ENCODE results near the gene CLCNKA. TPM values are rescaled to one million over a fixed set of nuclear protein-coding genes. Genes with fewer than 3 reads are reported as not detected.

CLCNKA gene
- total RNA-seq, 5 donors from 2014 or later (not counting 1 experiment from before 2014, with no cell fraction given) = not detected

DNA sequence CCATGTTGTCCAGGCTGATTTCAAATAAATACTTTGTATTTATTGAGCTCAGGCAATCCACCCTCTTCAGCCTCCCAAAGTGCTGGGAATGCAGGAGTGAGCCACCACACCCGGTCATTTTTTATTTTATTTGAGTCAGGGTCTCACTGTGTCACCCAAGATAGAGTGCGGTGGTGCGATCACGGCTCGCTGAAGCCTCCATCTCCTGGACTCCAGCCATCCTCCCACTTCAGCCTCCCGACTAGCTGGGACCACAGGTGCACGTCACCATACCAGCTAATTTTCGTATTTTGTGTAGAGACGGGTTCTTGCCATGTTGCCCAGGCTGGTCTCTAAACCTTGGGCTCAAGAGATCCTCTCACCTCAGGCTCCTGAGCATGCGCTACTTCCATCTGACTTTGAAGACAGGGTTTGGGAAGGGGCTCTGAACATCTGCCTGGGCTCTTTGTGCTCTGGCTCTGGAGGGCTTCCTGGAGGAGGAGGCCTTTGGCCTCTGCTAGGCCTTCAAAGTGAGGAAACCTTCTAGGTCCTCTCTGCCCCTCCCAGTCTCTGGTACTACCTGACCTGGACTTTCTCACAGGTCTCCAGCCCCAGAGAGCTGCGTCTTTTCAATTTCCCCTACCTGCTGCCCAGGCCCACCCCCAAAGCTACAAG, 9.8 kb upstream of the CLCNKA start:
- Histone ChIP-seq H3K4me1 (ENCODE audit: control insufficient read depth in 1 of 2, extremely low read depth in 1 of 2, insufficient read depth in 2 of 2, low read length in 2 of 2) (peaks cover 3 to 13% of the 10 kb centered on the region in 2 experiments), H3K36me3 (ENCODE audit: control insufficient read depth in 2 of 2, extremely low read depth in 1 of 2, insufficient read depth in 1 of 2, low read length in 1 of 2) (no peaks in the 10 kb centered on the region), H3K27ac (ENCODE audit: low read length) (no peak overlapping the region), H3K9me3 (no peaks in the 10 kb centered on the region), H3K4me3 (ENCODE audit: control insufficient read depth in 1 of 2, extremely low read depth in 1 of 2, low read length in 1 of 2) (peak overlapping the region in 1 of 2 donors; percentile 59), H3K27me3 (replicated peaks in 1 of 2; ENCODE audit: control insufficient read depth in 2 of 2, extremely low read depth in 1 of 2, insufficient read depth in 2 of 2, low read length in 1 of 2) (peaks cover 0 to 54% of the 10 kb centered on the region in 2 experiments)
- Mint-ChIP-seq H3K4me3 (peak overlapping the region in 2 of 3 donors; percentile 25 to 52), H3K9me3 (no peaks in the 10 kb centered on the region), H3K27ac (no peak overlapping the region), H3K36me3 (no peaks in the 10 kb centered on the region), H3K4me1 (peaks cover 4 to 7% (median 5%) of the 10 kb centered on the region in 3 donors), H3K27me3 (peaks cover 3 to 21% of the 10 kb centered on the region in 2 donors)
- ATAC-seq (replicated peaks in 1 of 4) (no peak), DNase-seq (no peak)
- ChIA-PET POLR2A (interaction anchor here in 1 of 2 donors (0.6 kb wide), 1 partner anchor 466 kb away, joined by 4 read pairs; no protein-coding TSS in a partner anchor), CTCF (no interaction called here)
- WGBS (ENCODE audit: insufficient coverage) = 94% methylated on average over 6 of the region's 11 CpGs

- 10% methylated on average over 22 of the region's 36 CpGs for WGBS (ENCODE audit: insufficient coverage)
- POLR2A ChIA-PET = interaction anchor here in 1 of 2 donors (0.6 kb wide), 1 partner anchor 467 kb away, joined by 4 read pairs; no protein-coding TSS in a partner anchor
These were observed 9.1 kb upstream of the CLCNKA start for GRCh38 chr1:16012590-16013219.

DNA sequence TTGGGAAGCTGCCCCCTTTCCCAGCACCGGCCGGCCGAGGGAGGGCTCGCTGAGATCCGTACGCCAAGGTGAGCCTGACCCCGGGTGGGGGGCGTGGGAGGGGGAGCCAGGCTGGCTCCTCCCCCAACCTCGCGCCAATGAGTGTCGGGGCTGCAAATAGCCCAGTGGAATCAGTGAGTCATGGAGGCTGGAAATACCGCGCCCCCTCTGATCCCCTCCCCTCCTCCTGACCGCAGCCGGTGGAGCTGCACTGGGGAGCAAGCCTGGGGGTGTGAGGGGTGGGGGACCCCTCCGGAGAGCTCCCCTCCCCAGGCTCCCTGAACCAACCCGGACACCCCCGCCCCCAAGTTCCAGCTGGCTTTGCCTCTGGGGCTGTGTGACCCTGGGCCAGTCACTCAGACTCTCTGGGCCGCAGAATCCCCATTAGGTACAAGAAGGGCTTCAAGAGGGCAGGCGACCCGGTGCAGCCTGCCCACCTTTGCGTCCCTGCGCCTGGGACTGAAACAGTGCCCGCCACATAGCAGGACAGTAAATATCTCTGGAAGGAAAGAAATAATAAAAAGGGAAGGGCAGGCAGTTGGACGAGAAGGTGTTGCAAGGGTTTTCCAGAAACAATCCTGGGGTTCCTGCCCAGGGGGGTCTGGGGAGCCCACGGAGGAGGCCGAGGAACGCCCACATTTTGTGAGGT, 8.5 kb upstream of the CLCNKA start:
- DNase-seq (peak in 5 of 35 experiments; percentile 9 to 37 (median 15)), ATAC-seq (replicated peaks in 1 of 4) (peak; percentile 47 to 49 (median 48))
- H3K4me3 ChIP-seq (ENCODE audit: control insufficient read depth in 1 of 2, extremely low read depth in 1 of 2, low read length in 1 of 2) = peak overlapping the region in 1 of 2 donors; percentile 29
- POLR2A ChIA-PET = no interaction called here
- peak overlapping the region in 1 of 3 donors; percentile 52 for H3K4me3 Mint-ChIP-seq
- H3K9me3 Mint-ChIP-seq = no peaks in the 10 kb centered on the region
- H3K27ac Mint-ChIP-seq = no peak overlapping the region
- no peaks in the 10 kb centered on the region for H3K36me3 ChIP-seq (ENCODE audit: control insufficient read depth in 2 of 2, extremely low read depth in 1 of 2, insufficient read depth in 1 of 2, low read length in 1 of 2)
- H3K4me1 ChIP-seq (ENCODE audit: control insufficient read depth in 1 of 2, extremely low read depth in 1 of 2, insufficient read depth in 2 of 2, low read length in 2 of 2) = peaks cover 3 to 13% of the 10 kb centered on the region in 2 experiments
- peaks cover 3 to 21% of the 10 kb centered on the region in 2 donors for H3K27me3 Mint-ChIP-seq
- 70% methylated on average over 10 of the region's 28 CpGs for WGBS (ENCODE audit: insufficient coverage)
- H3K27me3 ChIP-seq (replicated peaks in 1 of 2; ENCODE audit: control insufficient read depth in 2 of 2, extremely low read depth in 1 of 2, insufficient read depth in 2 of 2, low read length in 1 of 2) = peaks cover 0 to 54% of the 10 kb centered on the region in 2 experiments
- H3K9me3 ChIP-seq = no peaks in the 10 kb centered on the region
- H3K27ac ChIP-seq (ENCODE audit: low read length) = no peak overlapping the region
- CTCF ChIA-PET = no interaction called here
- no peaks in the 10 kb centered on the region for H3K36me3 Mint-ChIP-seq
- peaks cover 4 to 7% (median 5%) of the 10 kb centered on the region in 3 donors for H3K4me1 Mint-ChIP-seq

More at GRCh38 chr1:16012590-16013219, 9.1 kb upstream of the CLCNKA start:
- peak; percentile 25 to 59 (median 36) for ATAC-seq (replicated peaks in 1 of 4)
- H3K9me3 Mint-ChIP-seq = no peaks in the 10 kb centered on the region
- H3K27me3 ChIP-seq (replicated peaks in 1 of 2; ENCODE audit: control insufficient read depth in 2 of 2, extremely low read depth in 1 of 2, insufficient read depth in 2 of 2, low read length in 1 of 2) = peaks cover 0 to 54% of the 10 kb centered on the region in 2 experiments
- no peak overlapping the region for H3K27ac Mint-ChIP-seq
- H3K9me3 ChIP-seq = no peaks in the 10 kb centered on the region
- peak in 17 of 35 experiments; percentile 7 to 44 (median 23) for DNase-seq
- peaks cover 3 to 21% of the 10 kb centered on the region in 2 donors for H3K27me3 Mint-ChIP-seq
- H3K36me3 Mint-ChIP-seq = no peaks in the 10 kb centered on the region
- peaks cover 3 to 13% of the 10 kb centered on the region in 2 experiments for H3K4me1 ChIP-seq (ENCODE audit: control insufficient read depth in 1 of 2, extremely low read depth in 1 of 2, insufficient read depth in 2 of 2, low read length in 2 of 2)
- H3K4me3 ChIP-seq (ENCODE audit: control insufficient read depth in 1 of 2, extremely low read depth in 1 of 2, low read length in 1 of 2) = peak overlapping the region; percentile 29 to 59
- CTCF ChIA-PET = no interaction called here
- H3K4me1 Mint-ChIP-seq = peaks cover 4 to 7% (median 5%) of the 10 kb centered on the region in 3 donors
- H3K36me3 ChIP-seq (ENCODE audit: control insufficient read depth in 2 of 2, extremely low read depth in 1 of 2, insufficient read depth in 1 of 2, low read length in 1 of 2) = no peaks in the 10 kb centered on the region
- peak overlapping the region in 2 of 3 donors; percentile 25 to 52 for H3K4me3 Mint-ChIP-seq
- no peak overlapping the region for H3K27ac ChIP-seq (ENCODE audit: low read length)

DNA sequence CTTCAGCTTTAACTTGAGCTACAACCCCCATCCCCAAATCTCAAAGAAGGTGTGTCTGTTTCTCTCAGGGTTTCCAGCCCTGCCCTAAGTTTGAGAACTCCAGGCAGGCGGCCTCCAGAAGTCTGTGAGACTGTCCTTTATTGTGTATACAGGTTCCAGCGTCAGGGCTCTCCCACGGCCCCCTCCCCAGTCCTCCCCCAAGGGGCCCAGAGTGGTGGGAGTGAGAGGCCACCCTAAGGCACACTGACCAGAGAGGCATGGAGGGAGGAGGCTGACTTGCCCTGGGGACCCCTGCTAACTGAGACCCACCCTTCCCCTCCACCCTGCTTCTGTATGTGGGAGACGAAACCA, 8.0 kb upstream of the CLCNKA start:
- ChIA-PET POLR2A (no interaction called here), CTCF (no interaction called here)
- no peaks in the 10 kb centered on the region for H3K36me3 ChIP-seq (ENCODE audit: control insufficient read depth in 2 of 2, extremely low read depth in 1 of 2, insufficient read depth in 1 of 2, low read length in 1 of 2)
- no peak overlapping the region for H3K27ac Mint-ChIP-seq
- peak overlapping the region in 1 of 3 donors; percentile 52 for H3K4me3 Mint-ChIP-seq
- no peaks in the 10 kb centered on the region for H3K9me3 Mint-ChIP-seq
- ATAC-seq (replicated peaks in 1 of 4) = no peak
- H3K36me3 Mint-ChIP-seq = no peaks in the 10 kb centered on the region
- no peaks in the 10 kb centered on the region for H3K9me3 ChIP-seq
- H3K4me3 ChIP-seq (ENCODE audit: control insufficient read depth in 1 of 2, extremely low read depth in 1 of 2, low read length in 1 of 2) = no peak overlapping the region
- peaks cover 3 to 21% of the 10 kb centered on the region in 2 donors for H3K27me3 Mint-ChIP-seq
- no peak for DNase-seq
- H3K4me1 ChIP-seq (ENCODE audit: control insufficient read depth in 1 of 2, extremely low read depth in 1 of 2, insufficient read depth in 2 of 2, low read length in 2 of 2) = peaks cover 3 to 13% of the 10 kb centered on the region in 2 experiments
- H3K27me3 ChIP-seq (replicated peaks in 1 of 2; ENCODE audit: control insufficient read depth in 2 of 2, extremely low read depth in 1 of 2, insufficient read depth in 2 of 2, low read length in 1 of 2) = peaks cover 0 to 56% of the 10 kb centered on the region in 2 experiments
- H3K27ac ChIP-seq (ENCODE audit: low read length) = no peak overlapping the region
- H3K4me1 Mint-ChIP-seq = peaks cover 4 to 7% (median 5%) of the 10 kb centered on the region in 3 donors
- no CpG with 5 or more reads among the region's 4 CpGs for WGBS (ENCODE audit: insufficient coverage)

DNA sequence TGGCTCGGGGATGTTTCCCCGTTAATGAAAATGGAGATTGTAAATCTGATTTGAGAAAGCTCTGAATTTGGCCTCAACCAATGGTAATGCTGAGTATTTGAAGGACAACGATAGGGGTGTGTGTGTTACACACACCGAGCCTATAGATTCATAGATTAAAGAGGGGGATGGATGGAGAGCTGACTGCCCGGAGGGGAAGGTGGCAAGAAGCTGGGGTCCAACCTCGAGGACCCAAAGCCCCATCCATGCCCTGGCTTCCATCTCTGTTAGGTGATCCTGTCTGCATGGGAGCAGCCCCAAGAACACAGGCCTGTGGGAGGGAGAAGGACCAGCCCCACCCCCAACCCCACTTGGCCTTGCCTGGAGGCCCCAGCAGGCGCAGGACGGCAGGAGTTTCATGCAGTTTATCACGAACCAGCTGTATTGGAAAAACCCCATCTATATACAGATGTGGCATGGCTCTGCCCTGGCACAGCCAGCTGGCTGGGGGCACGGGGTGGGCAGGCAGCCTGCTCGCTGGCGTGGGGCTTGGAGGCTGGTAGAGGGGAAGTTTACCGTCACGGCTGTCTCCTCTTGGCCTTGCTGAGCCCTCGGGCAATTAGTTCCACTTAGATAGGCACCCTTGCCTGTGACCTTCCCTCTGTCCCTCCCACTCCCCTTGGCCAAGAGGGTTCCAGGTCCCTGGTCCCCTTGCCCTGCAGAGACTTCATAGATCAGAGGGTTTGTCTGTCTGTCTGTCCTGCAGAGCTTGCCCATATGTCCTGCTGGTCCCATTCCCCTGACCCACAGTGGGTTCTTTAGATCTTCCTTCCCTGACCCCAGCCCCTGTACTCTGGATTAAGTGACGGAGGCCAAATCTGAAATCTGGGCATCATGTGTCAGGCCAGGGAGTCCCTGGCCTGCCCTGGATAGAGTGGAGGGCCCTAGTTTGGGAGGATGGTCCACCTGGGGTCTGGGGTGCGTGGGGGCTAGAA, 7.0 kb upstream of the CLCNKA start:
- H3K36me3 Mint-ChIP-seq = no peaks in the 10 kb centered on the region
- POLR2A ChIA-PET = no interaction called here
- ATAC-seq (replicated peaks in 1 of 4) = no peak
- no peak overlapping the region for H3K4me3 Mint-ChIP-seq
- Histone ChIP-seq H3K4me1 (ENCODE audit: control insufficient read depth in 1 of 2, extremely low read depth in 1 of 2, insufficient read depth in 2 of 2, low read length in 2 of 2) (peaks cover 3 to 13% of the 10 kb centered on the region in 2 experiments), H3K27me3 (replicated peaks in 1 of 2; ENCODE audit: control insufficient read depth in 2 of 2, extremely low read depth in 1 of 2, insufficient read depth in 2 of 2, low read length in 1 of 2) (peaks cover 0 to 55% of the 10 kb centered on the region in 2 experiments), H3K36me3 (ENCODE audit: control insufficient read depth in 2 of 2, extremely low read depth in 1 of 2, insufficient read depth in 1 of 2, low read length in 1 of 2) (no peaks in the 10 kb centered on the region), H3K9me3 (no peaks in the 10 kb centered on the region), H3K4me3 (ENCODE audit: control insufficient read depth in 1 of 2, extremely low read depth in 1 of 2, low read length in 1 of 2) (no peak overlapping the region), H3K27ac (ENCODE audit: low read length) (no peak overlapping the region)
- H3K4me1 Mint-ChIP-seq = peaks cover 4 to 7% (median 5%) of the 10 kb centered on the region in 3 donors
- H3K27ac Mint-ChIP-seq = no peak overlapping the region
- 84% methylated on average over 6 of the region's 17 CpGs for WGBS (ENCODE audit: insufficient coverage)
- H3K9me3 Mint-ChIP-seq = no peaks in the 10 kb centered on the region
- DNase-seq = no peak
- CTCF ChIA-PET = no interaction called here
- peaks cover 3 to 21% of the 10 kb centered on the region in 2 donors for H3K27me3 Mint-ChIP-seq
